ENCODE data around the gene HES5.

HES5 gene

DNA sequence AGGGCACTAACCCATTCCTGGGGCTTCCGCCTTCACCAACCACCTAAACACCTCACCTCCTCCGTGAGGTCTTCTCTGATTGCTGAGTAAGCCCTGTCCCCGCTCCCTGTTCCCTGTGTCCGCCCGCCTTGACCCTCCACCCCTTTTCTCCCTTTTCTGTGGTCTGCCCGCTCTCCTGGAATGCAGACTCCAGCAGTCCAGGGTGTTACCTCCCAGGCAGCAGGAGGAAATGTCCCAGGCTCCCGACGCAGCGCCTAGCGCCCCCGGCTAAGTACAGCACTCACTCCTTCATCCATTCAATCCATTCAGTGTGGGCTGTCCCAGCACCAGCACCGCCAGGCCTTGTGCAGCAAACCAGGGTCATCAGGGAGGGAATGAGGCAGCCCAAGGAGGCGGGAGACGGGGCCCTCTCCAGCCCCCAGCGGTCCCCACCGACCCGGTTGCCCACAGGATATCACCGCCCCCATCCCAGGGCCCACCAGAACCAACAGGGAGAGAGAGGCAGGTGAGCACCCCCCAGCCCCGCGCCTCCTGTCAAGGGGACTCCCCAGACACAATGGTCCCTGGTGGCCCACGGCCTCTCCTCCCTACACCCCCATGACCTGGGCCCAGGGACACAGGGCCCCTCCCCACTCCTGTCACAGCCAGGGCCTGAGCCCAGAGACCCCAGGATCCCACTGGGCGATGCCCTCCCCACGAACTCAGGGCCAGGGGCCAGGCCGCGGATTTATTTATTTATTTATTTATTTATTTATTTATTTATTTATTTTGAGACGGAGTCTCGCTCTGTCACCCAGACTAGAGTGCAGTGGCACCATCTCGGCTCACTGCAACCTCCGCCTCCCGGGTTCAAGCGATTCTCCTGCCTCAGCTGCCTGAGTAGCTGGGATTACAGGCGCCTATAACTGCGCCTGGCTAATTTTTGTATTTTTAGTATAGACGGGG, 36.3 kb upstream of the HES5 start:
- no peak for DNase-seq (ENCODE audit: low read depth)
- H3K4me3 ChIP-seq (ENCODE audit: low read depth, low read length): no peak overlapping the region
- TF ChIP-seq, protein P1, sequence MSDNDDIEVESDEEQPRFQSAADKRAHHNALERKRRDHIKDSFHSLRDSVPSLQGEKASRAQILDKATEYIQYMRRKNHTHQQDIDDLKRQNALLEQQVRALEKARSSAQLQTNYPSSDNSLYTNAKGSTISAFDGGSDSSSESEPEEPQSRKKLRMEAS (IDR thresholded peaks at IDR 0.05; ENCODE audit: low read depth, low read length): no peak
- TF ChIP-seq, protein P2, sequence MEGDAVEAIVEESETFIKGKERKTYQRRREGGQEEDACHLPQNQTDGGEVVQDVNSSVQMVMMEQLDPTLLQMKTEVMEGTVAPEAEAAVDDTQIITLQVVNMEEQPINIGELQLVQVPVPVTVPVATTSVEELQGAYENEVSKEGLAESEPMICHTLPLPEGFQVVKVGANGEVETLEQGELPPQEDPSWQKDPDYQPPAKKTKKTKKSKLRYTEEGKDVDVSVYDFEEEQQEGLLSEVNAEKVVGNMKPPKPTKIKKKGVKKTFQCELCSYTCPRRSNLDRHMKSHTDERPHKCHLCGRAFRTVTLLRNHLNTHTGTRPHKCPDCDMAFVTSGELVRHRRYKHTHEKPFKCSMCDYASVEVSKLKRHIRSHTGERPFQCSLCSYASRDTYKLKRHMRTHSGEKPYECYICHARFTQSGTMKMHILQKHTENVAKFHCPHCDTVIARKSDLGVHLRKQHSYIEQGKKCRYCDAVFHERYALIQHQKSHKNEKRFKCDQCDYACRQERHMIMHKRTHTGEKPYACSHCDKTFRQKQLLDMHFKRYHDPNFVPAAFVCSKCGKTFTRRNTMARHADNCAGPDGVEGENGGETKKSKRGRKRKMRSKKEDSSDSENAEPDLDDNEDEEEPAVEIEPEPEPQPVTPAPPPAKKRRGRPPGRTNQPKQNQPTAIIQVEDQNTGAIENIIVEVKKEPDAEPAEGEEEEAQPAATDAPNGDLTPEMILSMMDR (IDR thresholded peaks at IDR 0.05; ENCODE audit: low read depth, low read length): no peak
- TF ChIP-seq MYC (IDR thresholded peaks at IDR 0.05; ENCODE audit: low read depth, low read length) (no peak), POLR2A (IDR thresholded peaks at IDR 0.05; ENCODE audit: extremely low read depth, insufficient read length) (no peak)

- DNase-seq (ENCODE audit: low read depth): no peak
- TF ChIP-seq MYC (IDR thresholded peaks at IDR 0.05; ENCODE audit: low read depth, low read length) (no peak), POLR2A (IDR thresholded peaks at IDR 0.05; ENCODE audit: extremely low read depth, insufficient read length) (no peak)
- TF ChIP-seq, protein P2 (IDR thresholded peaks at IDR 0.05; ENCODE audit: low read depth, low read length): no peak
- TF ChIP-seq, protein P1 (IDR thresholded peaks at IDR 0.05; ENCODE audit: low read depth, low read length): no peak
- no peak overlapping the region for H3K4me3 ChIP-seq (ENCODE audit: low read depth, low read length)
These were observed 34.8 kb upstream of the HES5 start for GRCh38 chr1:2564815-2565374.

DNA sequence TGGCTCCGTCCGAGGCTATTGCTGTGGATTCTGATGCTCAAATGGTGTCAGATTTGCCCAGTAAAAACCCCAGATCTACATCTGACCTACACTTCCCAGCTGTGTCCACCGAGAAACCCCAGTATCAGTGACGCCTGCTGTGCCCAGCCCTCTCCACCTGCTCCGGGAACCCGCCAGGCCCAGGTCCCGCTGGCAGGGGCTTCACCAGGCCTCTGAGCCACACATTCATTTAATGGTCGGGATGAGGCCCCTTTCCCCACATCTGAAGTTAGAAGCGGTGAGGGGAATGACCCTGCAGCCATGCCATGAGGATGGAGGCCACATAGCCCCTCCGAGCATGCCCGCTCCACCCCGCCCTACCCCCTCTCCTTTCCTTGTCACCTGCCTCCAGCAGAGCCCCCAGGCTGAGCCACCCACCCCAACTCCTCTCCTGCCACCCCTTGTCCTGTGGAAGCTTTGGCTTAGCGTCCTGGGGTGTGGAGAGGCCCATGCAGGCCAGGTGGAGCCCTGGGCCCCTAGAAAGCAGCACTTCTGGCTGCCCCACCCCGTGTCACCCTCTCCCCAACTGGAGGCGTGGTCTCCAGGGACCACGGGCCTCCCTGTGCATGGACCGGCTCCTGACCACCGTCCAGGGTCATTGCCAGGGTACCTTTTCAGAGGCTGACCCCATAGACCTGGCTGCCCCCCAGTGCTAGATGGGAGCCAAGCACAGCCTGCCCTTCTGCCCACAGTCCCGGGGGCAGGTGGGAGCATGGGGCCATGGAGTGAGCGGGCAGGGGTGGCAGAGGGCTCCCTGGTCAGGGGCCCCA, 34.1 kb upstream of the HES5 start:
- no peak overlapping the region for H3K4me3 ChIP-seq (ENCODE audit: low read depth, low read length)
- TF ChIP-seq POLR2A (IDR thresholded peaks at IDR 0.05; ENCODE audit: extremely low read depth, insufficient read length) (no peak), MYC (IDR thresholded peaks at IDR 0.05; ENCODE audit: low read depth, low read length) (no peak)
- TF ChIP-seq, protein P1 (IDR thresholded peaks at IDR 0.05; ENCODE audit: low read depth, low read length): no peak
- TF ChIP-seq, protein P2 (IDR thresholded peaks at IDR 0.05; ENCODE audit: low read depth, low read length): no peak
- no peak for DNase-seq (ENCODE audit: low read depth)

GRCh38 chr1:2563205-2563604, 33.1 kb upstream of the HES5 start:
- no peak overlapping the region for H3K4me3 ChIP-seq (ENCODE audit: low read depth, low read length)
- TF ChIP-seq, protein P2 (IDR thresholded peaks at IDR 0.05; ENCODE audit: low read depth, low read length): no peak
- TF ChIP-seq, protein P1 (IDR thresholded peaks at IDR 0.05; ENCODE audit: low read depth, low read length): no peak
- TF ChIP-seq MYC (IDR thresholded peaks at IDR 0.05; ENCODE audit: low read depth, low read length): no peak
- no peak for TF ChIP-seq POLR2A (IDR thresholded peaks at IDR 0.05; ENCODE audit: extremely low read depth, insufficient read length)
- DNase-seq (ENCODE audit: low read depth): no peak
